HT1080 (cell line): ENCODE measurements around the gene TRAPPC2L. TPM values are rescaled to one million over a fixed set of nuclear protein-coding genes. Genes with fewer than 3 reads are reported as not detected.

Experiments
- DNase-seq: peaks from one replicate; pipeline ENCODE4 v3.0.0-alpha.2; 2015; ENCODE audit warnings: low read depth
- total RNA-seq: library from RNA; depleted of rRNA; stranded (reverse); fragments of >200 nt; shearing (Covaris generic); gene quantifications from 2 replicates; pipeline ENCODE4 v1.2.3, GENCODE V29; 2014

Gene TRAPPC2L
- total RNA-seq, 1 experiment from 2014 or later = 58.5 TPM

DNA sequence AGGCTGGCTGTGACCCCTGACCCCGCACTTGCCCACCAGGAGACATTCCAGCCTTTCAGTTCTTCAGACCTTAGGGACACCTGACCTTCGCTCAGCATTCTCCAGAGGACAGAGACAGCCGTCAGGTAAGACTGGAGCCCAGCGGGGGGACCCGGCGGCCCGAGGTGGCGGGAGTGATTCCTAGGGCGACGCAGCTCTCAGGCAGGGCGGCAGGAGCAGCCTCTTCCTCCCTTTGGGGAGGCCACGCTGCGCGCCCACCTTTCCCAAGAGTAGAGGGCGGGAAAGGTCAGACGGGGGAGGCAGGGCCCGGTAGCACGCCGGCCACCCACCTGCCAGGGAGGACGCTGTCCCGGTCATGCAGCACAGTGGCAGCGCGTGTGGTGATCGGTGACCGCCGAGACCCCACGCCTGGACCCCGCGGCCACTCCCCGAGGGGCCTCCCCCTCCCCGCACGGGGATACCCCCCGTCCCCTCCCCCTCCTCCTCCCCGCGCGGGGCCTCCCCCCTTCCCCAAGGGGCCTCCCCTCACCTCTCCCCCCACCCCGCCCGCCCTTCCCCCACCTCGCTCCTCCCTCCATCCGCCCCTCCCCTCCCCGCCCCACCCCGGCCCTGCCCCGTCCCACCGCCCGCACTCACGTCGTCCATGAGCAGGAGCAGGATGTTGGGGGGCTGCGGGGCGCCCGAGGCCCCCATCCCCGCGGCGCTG, 652 bp upstream of the TRAPPC2L start:
- no peak for DNase-seq

DNA sequence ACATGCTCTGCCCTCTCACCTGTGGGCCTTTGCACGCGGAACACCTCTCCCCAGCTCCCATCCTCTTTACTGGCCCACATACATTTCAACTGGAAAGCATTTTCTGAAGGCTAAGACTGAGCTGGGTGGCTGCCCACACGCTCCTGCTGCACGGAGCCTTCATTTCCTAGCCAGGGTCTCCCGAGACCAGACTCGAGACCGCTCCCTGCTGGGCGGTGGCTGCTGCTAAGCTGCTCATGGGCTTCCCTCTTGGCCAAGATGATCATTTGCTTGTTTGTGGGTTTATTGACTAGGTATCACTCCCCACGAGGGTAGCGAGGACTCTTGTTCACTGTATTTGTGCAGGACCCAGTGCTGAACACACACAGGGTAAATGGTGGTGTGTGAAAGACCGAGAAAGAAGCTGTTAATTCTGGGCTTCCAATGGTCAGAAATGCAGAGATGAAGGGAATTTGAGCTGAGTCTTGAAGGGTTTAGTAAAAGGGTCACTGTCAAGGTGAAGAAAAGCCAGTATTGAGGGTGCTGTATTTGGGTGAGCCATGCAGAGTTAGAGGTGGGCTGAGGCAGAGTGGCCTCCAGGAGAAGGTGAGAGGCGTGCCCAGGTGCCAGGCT, 907 bp downstream of the TRAPPC2L start:
- peak; percentile 56 for DNase-seq

DNA sequence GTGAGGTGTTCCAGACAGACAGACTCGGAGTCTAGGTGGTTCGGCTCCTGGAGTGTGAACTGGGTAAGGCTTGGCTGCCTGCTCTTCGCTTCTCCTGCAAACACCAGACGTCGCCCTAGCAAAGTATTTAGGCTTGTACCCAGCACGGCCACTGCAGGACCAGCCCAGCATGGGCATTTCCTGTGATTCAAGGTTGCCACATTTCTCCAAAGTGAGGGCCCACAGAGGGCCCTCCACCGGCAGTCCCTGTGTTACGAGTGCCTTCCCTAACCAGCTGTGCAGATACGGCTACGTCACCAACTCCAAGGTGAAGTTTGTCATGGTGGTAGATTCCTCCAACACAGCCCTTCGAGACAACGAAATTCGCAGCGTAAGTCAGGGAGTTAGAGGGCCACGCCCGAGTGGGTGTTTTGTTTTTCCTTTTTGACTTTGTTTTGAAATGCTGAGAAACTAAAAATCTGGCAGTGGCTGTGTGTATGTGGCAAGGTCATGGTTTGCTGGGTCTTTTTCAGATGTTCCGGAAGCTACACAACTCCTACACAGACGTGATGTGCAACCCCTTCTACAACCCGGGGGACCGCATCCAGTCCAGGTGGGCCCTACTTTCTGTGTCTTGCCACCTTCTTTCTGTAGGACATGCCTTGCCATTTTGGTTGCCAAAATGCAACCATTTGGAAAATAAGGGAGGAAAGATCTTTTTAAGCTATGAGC, 2.6 kb downstream of the TRAPPC2L start:
- no peak for DNase-seq

DNA sequence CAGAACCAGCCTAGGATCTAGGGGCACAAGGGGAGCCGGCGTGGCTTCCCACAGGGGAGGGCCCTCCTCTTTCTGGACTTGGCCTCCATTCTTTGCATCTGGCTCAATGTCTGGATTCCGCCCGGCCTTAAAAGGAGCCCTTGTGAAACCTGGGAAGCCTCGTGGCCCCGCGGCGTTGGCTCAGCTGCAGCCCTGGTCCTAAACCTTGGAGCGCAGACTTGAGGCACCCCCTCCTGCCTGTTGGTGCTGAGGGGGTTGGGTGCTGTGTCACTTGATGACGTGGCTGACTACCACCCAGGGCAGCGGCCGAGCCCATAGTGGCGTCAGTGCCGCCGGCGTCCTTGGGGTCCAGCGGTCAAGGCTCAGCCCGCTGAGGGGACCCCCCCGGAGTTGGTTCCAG, 4.4 kb downstream of the TRAPPC2L start:
- no peak for DNase-seq

DNA sequence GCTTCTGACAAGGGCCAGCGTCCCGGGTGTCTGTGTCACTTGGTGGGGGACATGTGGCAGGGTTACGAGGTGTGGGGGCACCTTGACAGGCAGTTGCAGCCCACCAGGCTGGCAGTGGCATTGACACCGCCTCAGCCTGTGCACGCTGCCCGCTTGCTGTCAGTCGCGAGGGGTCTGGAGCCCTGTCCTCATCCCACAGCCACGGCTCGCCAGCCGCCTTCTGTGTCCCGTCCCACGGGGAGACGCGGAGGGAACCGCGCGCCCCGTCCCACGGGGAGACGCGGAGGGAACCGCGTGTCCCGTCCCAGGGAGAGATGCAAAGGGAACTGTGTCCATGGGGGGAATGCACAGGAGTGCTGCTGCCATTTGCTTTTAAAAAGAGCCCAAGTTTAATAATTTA, 6.0 kb downstream of the TRAPPC2L start:
- DNase-seq = no peak

DNA sequence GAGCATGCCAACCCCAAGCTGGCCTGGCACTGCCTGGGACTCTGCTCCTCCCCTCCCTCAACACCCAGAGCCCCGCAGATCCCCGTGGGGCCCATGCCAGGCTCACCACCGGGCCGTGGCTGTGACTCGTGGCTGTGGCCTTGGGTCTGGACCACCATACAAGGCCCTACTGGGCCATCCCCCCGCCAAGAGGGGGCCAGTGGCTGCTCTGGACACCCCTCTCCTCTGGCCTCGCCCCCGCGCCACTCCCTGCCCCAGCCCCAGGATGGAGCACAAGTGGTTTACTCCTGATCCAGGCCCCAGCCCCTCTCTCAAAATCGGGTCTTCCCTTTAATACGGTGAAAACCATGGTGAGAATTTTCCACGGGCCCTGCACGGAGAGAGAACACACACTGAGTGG, 6.5 kb downstream of the TRAPPC2L start:
- no peak for DNase-seq

DNA sequence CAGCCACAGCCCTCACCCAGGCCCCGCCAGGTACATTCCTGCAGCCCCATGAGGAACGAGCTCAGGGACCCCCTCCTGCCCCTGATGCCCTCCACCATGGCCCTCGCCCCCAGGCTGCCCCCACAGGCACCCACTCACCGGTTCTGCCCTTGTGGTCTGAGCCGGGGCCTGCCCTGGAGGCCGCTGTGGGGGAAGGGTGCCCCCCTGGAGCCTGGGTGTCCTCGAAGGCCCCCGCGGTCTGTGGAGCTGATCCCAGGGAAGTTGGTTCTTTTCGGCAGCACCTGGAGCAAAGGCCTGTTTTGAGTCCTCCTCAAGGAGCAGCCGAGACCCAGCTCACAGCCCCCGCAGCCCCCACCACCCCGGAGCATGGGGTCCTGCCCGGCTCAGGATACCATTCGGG, 7.2 kb downstream of the TRAPPC2L start:
- no peak for DNase-seq

DNA sequence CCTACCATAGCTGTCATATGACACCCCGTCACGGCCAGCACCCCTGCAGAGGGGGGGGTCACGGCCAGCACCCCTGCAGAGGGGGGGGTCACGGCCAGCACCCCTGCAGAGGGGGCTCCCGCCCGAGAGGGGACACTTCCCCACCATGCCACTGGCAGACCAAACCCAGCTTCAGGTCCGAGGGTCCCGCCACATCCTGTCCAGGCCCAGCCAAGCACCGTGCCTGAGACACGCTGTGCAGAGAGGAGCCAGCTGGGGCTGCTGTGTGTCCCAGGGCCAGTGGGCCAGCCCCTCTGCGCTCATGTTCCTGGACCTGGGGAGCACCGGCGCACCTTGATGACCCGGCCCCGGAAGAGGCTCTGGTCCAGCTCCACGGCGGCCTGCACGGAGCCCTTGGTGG, 7.6 kb downstream of the TRAPPC2L start:
- no peak for DNase-seq

DNA sequence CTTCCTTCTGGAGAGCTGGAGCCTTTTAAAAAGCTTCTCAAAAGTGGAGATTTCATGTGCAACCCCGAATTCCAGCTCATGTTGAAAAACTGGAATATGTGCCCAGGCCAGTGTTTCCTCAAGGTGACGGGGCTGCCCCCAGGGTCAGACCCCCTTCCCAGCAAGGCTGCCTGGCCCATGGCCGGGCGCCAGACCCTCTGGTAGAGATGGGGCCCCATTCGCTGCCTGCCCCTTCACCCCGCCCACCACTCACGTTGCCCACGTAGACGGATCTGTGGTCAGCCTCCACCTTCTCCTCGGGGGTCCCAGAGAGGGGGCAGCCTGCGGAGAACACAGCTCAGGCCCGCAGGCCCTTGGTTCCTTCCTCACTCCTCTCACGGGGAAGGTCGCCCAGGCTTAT, 8.4 kb downstream of the TRAPPC2L start:
- DNase-seq = no peak

DNA sequence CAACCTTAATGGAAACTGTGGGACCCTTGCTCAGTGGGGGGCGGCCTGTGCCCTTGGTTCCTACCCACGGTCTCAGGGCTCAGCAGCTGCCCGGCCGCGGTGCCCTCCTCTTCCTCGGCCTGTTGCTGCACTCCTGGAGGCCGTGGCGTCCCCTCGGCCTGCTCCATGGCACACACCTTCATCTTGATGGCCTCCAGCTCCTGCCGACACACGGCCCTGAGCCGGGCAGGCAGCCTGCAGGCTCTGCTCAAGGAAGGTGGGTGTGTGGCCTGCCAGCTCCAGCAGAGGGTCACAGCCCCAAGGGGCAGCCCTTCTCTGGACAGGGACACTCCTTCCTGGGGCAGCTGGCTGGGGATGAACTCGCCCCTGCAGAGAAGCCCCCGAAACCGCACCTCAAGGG, 8.8 kb downstream of the TRAPPC2L start:
- DNase-seq = no peak

DNA sequence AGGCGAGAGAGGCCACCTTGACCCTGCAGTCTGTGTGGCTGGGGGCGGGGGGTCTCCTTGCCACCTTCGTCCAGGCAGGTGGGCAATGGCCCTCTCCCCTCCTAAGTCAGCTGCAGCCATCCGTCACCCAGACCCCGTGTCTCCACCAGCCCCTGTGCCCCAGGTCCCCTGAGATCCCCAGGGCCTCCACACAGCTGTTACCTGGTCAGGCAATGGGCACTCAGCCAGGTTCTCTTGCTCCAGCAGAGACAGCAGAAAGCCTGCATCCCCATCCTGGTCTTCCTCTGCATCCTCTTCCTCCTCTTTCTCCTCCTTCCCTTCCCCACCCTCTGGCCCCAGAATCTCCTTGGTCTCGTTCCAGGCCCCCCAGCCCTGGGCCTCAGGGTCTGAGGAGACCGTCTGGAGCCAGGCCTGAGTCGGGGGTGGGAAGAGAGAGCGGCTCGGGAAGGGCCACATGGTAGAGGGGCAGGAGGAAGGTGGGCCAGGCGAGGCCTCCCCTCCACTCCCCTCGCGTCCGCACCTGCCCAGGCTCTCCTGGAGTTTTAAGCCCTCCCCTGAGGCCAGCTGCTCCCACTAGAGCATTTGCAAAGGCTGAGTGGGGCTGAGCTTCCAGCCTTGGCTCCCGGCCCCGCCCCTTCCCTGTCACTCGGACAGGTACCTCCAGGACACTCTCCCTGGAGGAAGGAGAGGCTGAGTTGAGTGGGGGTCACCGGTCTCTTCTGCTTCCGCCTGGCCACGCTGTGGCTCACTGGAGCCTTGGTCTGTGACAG, 9.4 kb downstream of the TRAPPC2L start, which contains the start of gene PABPN1L:
TSS of gene PABPN1L (minus strand) at position 510 of the 770 bp plus-strand sequence. CDS start at position 456, 54 bp downstream.
- DNase-seq = no peak

DNA sequence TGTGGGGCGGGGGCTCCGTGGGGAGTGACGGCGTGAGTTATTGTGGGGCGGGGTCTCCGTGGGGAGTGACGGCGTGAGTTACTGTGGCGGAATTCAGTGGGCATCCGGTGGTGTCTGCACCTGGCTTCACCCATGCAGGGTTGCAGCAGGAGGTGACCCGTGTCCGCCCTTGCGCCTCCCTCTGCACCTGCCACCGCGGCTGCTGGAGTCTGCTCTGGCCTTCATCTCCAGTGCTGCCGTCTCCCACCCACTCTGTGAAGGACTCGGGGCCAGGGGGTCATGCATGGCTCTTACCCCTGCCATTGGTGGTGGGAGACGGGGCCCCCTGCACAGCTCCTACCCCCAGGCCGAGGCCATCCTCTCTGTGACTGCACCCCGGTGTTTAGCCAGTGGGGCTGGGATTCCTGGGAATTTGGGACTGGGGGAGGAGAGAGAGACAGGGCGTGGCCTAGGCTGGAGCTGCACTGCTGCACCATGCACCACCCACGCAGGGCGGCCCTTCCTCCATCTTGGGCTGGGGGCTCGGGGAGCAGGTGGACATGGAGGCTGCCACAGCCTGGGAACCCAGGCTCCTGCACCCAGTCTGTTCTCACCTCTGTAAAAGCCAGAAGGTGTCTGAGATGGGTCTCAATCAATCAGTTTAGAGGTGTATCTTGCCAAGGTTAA, 10.8 kb downstream of the TRAPPC2L start:
- no peak for DNase-seq

DNA sequence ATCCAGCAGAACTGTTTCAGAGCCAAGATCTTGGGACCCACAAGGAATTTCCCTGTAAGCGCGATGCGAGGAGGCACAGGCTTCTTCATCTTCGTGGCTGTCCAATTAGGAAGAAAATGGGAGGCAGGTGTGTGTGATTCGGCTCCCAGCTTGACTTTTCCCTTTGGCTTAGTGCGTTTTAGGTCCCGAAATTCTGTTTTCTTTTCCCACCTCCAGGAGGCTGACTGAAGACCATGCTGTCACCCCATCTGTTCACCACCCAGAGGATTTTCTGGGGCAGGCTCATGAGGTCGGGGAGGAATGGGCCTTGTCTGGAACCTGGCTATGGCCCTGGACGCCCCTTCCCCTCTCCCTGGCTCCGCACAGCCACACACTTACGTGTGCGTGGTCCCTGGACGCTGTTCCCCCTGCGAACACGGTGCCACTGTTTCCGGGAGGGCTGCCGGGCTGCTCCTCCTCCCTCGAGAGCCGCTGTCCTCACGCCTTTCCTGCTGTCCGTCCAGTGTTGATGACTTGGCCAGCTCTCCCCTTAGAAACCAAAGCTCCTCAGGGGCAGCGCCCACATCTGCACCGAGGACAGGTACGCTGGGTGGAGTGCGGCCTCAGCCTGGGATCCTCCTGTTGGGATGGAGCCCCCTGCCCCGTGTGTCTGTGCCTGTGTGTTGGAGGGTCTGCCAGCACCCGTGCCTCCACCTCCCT, 12.2 kb downstream of the TRAPPC2L start:
- DNase-seq = no peak

DNA sequence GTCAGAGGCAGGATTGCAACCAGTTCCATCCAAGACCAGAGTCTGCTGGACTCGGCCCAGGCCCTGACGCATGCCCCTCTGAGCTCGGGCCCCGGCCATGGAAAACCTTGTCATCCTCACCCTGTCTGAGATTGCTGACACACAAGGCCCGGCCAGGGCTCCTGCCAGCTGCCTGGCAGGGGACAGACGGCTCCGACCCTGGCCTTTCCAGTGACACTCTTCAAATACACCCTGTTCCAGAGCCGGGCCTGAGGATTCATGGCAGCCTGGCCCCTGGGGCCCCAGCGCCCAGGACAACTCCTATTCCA, 12.7 kb downstream of the TRAPPC2L start:
- DNase-seq = no peak

DNA sequence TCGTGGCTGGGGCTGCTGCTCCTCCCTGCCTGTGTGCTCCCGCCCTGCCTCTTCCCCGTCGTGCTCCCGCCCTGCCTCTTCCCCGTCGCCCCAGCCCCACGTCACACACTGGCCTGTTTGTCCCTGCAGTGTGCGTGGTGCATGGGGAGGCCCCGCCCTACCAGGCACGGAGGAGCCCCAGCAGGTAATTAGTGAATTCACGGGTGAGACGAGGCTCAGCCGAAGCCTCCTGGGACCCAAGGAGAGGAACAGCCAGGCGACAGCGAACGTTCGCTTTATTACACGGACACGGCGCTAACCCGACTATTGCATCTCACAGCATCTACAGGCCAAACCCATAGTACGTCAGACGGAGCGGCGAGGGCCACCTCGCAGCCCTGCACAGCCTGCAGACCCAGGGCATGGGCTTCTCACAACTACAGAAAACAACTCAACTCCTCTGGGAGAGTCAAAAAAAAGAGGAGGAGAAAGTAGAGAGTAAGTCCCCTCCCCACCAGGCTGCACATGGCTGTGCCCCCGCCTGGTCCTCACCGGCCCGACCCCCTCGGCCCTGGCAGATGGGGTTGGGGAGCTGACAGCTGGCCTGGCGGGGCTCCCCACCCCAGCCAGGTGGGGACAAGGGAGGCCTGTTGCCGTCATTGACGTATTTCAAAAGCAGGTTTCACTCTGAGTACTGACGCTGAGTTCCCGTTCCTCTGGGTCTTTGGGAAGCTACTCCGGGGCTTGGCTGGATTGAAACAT, 13.9 kb downstream of the TRAPPC2L start:
- no peak for DNase-seq

DNA sequence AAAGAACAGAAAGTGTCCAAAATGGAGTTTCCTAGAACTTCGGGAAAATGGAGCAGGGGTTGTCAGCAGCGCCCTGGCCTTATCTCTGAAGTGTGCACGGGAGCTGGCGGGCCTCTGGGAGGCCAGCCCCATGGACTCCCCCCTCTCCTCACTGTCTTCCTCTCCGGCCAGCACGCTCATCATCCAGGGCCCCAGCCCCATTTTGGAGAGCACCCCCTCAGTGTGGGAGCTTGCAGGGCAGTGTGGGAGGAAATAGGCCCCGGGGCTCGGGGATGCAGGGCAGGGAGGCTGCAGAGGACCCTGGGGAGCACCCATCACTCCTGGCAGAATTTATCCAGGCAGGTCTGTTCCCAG, 14.4 kb downstream of the TRAPPC2L start:
- no peak for DNase-seq

DNA sequence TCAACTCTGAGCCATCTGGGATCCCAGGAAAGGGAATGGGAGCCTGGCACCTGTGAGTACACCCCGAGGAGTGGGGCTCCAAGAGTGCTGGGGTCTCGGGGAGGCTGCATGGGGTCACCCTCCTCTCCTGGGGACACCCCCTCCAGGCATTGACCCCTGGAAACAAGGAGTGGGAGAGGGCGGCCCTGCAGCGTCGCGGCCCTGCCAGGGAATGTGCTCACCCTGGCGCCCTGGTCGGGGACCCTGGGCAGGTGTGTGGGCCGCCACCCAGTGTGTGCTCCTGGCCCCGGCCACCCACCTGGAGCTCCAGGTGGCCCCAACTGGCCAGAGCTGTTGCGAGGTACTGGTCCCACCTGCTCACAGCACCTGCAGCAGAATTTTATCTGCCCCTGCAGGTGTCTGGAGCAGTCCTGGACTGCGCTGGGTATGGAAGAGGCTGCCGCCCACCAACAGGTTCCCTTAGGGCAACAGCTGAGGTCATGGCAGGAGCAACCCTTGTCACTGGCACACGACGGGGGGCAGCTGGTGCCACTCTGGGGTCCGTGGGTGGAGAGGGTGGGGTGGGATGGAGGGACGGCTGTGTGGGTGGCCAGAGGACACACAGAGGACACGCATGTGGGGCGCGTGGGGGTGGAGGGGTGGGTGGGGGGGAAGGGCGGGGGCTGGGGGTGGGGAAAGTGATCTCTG, 14.9 kb downstream of the TRAPPC2L start:
- DNase-seq = no peak

DNA sequence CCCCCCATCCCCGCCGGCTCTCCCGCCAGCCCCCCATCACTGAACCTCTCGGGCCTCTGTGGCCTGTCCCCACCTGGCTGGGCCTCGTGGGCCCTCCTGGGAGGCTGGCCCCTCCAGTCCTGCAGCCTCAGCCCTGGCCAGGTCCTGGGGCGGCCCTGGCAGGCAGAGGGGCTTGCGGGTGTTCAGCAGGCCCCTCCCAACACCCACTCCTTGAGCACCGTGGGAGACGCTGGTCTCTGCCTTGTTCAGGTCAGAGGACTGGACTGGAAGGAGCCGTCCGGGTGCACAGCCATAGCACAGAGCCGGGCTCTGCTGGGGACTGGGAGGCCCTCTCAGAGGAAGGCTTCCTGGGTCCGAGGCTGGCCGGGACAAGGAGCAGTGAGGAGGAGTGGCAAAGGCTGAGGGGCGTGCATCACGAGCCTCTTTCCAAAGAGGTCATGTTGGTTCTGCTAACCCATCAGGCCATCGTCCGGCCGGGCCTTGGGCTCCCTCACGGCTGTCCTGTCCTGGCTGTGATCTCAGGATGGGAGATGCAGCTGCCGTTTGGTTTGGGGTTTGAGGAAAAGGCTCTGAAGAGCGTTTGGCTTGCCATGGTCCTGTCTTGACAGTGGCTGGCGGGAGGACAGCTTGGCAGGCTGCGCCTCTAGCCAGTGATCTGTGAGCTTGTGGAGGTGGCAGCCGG, 15.9 kb downstream of the TRAPPC2L start:
- no peak for DNase-seq
